Subcutaneous adipose tissue (tissue), 4 donors: ENCODE data around the gene ZNF407. TPM values are rescaled to one million over a fixed set of nuclear protein-coding genes. Genes with fewer than 3 reads are reported as not detected.

Experiments used
- CTCF ChIP-seq: fragments of 450-650 bp; IDR thresholded peaks from one replicate; pipeline ENCODE4 v1.5.1; 2016; ENCODE audit warnings: low read depth, mild to moderate bottlenecking, control low read depth, antibody characterized with exemption, moderate library complexity
- total RNA-seq, 4 donors: library from RNA; depleted of rRNA; stranded (reverse); fragments of >200 nt; gene quantifications; one replicate each; pipeline ENCODE4 v1.1.0, GENCODE V29; 2016

The ZNF407 gene
- total RNA-seq, 4 donors from 2014 or later = 16.0 to 24.3 (median 19.6) TPM

- no peak for TF ChIP-seq CTCF
Measured at GRCh38 chr18:74631623-74632350, 34.1 kb downstream of the ZNF407 start.

- no peak for TF ChIP-seq CTCF
Measured at GRCh38 chr18:74632351-74632679, 34.6 kb downstream of the ZNF407 start.

GRCh38 chr18:74632856-74633255, 35.2 kb downstream of the ZNF407 start:
- TF ChIP-seq CTCF = no peak

DNA sequence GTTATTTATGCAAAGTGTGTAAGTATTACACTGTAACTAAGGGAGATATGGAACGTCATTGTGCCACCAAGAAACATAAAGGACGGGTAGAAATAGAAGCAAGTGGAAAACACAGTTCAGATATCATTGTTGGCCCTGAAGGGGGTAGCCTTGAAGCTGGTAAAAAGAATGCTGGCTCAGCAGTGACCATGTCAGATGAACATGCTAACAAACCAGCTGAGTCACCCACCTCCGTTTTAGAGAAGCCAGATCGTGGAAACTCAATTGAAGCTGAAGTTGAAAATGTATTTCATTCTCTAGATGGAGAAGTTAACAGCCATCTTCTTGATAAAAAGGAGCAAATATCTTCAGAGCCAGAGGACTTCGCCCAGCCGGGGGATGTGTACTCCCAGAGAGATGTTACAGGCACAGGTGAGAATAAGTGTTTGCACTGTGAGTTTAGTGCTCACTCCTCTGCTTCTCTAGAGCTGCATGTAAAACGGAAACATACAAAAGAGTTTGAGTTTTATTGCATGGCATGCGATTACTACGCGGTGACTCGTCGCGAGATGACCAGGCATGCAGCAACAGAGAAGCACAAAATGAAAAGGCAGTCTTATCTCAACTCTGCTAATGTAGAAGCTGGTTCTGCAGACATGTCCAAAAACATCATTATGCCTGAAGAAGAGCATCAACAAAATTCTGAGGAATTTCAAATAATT, 36.1 kb downstream of the ZNF407 start:
- TF ChIP-seq CTCF = no peak

- TF ChIP-seq CTCF = no peak
Measured at GRCh38 chr18:74635224-74635975, 37.7 kb downstream of the ZNF407 start.

DNA sequence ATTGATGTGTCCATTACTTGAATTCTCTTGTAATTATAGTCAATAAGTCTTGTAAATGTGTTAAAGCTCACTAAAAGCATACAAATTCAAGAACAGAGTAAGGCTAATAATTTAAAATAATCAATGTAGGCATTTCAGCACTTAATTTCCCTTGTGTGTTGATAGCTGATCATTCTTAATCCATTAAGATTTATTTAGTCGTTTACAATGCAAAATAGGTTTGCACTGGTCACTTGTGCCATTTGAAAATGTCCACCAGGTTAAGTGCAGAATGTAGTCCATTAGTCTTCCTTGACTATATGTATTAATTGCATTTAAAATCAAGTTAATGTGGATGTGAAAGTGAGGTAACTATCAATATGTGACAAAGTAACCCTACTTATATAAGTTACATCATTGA, 39.4 kb downstream of the ZNF407 start:
- no peak for TF ChIP-seq CTCF

DNA sequence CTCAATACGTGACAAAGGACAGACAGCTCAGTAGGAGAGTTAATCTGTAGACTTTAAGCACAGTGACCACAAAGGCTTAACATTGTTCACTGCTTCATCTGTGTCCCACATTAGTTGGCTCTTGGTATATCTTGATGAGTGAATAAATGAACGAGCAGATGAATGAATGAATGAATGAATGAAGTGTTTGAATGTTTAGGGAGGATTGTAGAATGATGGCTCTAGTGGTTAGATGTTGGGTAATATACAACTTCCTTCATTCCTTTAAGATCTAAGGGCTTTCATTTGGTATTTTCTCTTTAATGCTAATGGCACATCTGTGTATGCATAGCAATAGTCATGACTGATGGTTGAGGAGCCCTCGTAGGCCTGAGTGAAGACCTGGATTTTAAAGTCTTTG, 40.5 kb downstream of the ZNF407 start:
- no peak for TF ChIP-seq CTCF
